Measurements from ENCODE around the gene VPS13C.

The VPS13C gene, protein sequence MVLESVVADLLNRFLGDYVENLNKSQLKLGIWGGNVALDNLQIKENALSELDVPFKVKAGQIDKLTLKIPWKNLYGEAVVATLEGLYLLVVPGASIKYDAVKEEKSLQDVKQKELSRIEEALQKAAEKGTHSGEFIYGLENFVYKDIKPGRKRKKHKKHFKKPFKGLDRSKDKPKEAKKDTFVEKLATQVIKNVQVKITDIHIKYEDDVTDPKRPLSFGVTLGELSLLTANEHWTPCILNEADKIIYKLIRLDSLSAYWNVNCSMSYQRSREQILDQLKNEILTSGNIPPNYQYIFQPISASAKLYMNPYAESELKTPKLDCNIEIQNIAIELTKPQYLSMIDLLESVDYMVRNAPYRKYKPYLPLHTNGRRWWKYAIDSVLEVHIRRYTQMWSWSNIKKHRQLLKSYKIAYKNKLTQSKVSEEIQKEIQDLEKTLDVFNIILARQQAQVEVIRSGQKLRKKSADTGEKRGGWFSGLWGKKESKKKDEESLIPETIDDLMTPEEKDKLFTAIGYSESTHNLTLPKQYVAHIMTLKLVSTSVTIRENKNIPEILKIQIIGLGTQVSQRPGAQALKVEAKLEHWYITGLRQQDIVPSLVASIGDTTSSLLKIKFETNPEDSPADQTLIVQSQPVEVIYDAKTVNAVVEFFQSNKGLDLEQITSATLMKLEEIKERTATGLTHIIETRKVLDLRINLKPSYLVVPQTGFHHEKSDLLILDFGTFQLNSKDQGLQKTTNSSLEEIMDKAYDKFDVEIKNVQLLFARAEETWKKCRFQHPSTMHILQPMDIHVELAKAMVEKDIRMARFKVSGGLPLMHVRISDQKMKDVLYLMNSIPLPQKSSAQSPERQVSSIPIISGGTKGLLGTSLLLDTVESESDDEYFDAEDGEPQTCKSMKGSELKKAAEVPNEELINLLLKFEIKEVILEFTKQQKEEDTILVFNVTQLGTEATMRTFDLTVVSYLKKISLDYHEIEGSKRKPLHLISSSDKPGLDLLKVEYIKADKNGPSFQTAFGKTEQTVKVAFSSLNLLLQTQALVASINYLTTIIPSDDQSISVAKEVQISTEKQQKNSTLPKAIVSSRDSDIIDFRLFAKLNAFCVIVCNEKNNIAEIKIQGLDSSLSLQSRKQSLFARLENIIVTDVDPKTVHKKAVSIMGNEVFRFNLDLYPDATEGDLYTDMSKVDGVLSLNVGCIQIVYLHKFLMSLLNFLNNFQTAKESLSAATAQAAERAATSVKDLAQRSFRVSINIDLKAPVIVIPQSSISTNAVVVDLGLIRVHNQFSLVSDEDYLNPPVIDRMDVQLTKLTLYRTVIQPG (N-terminal part only)

DNA sequence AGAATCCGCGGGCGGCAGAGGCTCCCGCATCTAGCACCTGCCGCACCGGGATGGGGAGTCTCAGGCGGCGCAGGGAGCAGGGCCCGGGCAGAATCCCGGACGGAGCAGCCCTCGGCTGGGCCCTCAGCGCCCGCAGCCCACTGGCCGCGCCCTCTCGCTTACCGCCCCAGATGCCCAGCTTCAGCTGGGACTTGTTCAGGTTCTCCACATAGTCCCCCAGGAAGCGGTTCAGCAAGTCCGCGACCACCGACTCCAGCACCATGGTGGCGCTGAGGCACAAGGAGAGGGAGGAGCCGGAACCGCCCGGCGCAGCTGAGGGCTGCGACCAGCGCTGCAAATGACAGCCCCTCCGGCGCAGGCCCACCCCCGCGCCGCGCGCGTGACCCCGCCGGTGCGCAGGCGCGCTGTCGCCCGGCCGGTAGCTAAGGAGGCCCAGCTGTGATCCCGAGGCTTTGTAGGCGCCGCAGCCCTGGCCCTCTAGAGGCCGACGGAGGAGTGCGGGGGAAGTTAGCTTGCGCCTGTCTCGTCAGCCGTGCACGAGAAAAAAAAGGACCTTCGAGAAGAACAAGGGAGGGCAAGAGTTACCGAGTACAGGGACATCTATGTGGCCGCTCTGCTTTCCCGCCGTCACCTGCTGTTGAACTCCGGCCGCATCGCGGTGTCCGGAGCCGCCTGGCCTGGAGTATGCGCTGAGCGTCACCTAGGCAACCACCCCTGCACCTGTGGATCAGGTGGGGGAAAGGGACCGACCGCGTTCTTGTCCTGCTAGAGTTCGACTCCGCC, at the start of gene VPS13C:
Gene VPS13C (minus strand): TSS at position 335 of the 783 bp plus-strand sequence. CDS start 73 bp downstream, at position 262.
- DNase-seq: peak; percentile 95

DNA sequence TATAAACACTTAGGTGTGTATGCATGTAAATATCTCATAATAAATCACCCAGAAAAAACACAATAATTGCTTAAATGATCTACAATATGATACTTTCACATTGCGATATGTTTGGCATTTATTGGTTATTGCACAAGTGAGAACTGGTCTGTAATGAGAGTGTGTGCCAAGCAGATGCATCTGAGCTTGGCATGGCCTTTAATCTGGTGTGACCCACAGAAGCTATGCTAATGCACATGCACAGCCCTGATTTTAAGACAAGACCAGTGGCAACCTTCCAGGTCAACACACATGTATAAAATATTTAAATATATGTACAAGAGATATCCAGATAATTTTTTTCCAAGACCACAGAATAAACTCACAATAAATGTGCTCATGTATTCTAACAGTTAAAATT, 49.2 kb upstream of the VPS13C start:
- no peak for DNase-seq

DNA sequence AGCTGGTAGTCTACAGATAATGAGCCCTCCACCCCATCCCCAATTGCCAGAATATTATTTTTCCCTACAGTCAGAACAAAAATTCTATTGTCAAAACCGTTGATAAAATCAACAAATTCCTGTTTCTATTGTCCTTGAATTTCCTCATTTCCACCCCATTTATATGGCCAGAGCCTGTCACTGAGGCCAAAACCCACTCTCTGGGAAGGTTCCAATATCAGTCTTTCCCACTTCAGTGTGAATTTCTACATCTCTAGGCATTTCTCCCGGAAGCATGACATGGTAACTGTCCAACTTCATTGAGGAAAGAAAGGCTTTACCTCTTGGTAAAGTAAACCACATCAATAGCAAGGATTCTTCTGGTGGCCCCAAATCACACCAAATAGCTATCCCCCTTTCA, 48.2 kb upstream of the VPS13C start:
- DNase-seq: no peak

DNA sequence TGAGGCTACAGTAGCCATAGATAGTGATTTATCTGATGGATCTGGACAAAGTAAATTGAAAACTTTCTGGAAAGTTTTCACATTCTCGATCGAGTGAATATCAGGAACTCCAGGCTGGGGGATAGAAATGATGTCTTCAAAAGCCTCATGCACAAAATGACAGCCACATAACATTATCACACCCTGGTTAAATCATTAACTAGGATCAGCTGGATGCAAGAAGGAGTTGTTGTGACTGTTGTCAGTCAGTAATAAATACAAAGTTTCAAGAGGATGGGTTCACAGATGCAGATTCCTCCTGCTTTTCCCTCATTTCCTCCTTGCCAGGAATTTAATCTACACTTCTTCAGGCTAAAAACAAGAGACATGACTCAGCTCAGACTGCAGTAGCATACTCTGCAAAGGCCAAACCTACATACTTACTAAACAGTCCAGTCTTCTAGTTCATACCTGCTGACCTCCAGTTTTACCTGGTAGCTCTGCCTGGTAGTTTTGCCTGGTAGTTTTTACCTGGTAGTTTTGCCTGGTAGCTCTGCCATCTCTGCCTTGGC, 47.4 kb upstream of the VPS13C start:
- DNase-seq: no peak

DNA sequence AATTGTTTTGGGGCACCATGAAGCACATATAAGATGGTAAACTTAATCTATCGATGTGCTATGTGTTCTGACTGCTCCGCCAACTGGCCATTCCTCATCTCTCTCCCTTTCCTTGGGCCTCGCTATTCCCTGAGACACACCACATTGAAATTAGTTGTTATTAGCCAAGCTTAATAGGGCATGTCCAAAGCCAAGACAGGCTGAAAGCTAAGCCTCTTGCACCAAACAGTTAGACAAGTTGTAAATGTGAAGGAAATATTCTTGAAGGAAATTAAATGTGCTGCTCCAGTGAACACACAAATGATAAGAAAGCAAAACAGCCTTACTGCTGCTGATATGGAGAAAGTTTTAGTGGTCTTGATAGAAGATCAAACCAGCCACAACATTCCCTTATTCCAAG, 45.8 kb upstream of the VPS13C start:
- no peak for DNase-seq

DNA sequence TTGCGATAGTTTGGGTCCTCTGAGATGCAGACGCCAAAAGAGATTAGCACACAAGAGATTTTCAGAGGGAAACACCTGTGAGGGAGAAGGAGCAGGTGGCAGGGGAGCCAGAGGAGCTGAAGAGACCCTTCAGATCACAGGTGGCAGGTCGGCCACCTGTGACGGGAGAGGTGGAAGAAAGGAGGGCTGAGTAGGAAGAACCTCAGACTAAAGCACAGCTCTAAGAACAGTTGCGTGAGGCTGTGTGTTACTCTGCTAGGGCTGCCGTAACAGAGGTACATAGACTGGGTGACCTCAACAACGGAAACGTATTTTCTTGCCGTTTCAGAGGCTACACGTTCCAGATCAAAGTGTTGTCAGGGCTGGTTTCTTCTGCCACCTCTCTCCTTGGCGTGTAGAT, 45.0 kb upstream of the VPS13C start:
- DNase-seq: no peak

DNA sequence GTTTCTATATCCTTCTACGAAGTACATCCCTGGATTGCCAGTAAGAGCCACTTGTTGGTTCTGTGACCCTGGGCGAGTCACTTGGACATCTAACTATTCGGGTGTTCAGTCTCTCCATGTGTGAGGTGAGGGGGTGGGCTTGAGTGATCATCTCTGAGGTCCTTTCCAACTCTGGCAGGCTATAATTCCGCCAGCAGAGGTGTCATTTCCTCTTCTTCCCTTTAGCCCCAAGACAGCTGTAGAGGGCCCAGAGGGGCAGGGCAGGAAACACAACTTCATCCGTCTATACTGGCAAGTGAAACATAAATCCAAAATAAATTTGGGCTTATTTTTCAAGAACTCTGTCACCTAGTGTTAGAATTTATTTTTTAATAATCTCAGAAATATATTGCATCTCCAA, 44.6 kb upstream of the VPS13C start:
- DNase-seq: no peak

DNA sequence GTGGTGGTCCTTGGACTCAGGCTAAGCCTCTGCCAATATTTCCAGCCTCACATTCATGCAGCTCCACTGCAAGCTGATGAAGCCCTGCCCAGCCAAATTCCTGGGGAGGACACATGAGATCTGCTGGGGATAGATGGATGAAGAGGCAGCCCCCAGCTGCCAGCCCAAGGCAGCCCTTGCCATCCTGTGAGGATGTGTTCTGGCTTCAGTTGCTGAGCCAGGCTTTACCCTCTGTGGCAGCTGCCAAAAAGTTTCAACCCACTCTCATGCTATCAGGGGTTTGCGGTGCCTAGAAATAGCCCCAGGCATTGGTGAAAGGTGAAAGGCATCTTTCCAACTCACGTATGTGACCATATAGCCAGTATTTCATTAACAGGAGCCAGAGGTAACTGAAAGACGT, 44.2 kb upstream of the VPS13C start:
- no peak for DNase-seq

DNA sequence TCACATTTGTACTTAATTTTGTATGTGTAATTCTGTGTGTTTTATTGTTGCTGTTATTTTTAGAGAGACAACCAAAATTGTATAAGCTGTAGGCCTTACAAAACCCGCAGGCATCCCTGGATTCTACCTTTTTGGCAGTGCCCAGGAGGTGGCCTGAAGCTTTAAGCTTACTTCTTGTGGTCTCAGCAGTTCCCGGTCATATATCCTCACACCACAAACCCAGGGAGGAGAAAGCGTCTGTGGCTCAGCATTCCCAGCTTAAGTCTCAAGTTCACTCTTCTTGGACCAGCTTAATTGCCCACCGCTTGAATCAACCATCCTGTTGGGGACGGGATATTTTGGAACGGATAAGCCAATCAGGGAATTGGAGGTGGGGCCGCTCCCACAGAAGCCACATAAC, 43.2 kb upstream of the VPS13C start:
- no peak for DNase-seq

DNA sequence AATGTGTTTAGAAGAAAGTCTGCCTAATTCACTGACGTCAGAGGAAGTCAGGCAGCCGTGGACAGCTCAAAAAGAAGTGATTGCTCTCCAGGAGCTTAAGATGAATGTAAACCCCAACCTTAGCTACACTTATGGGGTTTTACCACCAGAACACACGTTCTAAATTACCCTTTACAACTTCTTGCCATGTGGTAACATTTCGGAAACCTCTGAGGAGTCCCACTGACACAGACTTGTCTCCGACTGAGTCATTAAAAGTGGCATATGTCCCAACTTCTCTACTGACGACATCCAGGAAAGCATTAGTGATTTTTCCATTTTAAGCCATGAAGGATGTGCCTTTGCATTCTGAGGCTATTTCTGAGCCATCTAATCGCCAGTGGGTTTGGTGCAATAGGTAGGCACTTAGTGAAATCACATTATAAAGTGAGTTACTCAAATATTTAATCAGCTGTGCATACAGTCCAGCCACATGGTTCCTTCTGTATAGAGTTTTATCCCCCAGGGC, 38.9 kb upstream of the VPS13C start:
- no peak for DNase-seq

DNA sequence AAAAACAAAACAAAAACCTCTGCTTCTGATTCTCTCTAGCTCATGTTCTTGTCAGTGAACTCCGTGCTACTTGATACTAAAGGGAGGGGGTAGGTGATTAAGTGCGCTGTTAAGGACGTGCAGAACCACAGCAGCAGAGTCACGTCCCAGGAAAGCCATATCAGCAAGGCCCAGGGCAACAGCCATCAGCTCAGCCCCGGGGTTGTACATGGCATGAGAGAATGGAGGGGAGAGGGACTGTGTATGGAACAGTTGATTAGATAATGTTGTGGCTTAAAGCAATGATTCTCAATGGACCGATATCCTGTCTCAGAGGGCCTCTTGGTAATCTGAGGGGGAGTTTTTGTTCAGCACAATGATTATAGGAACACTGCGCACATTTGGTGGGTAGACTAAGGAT, 34.1 kb upstream of the VPS13C start:
- no peak for DNase-seq

DNA sequence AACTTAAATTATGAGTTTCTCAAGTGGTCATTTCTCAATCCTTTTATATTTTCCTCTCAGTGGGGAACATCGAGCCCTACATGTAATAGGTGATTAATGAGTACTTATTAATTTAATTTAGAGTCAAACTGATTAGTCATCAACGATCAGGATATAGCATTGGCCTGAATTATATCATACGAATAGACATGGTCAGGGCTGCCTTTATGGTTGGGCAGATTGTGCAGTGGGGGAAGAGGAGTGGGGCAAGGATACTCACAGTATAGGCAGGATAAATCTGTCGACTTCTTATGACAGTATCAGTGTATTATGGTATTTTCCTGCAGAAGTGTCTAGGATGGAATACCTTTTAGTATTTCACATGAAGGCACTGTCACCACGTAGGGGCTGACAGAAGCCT, 33.6 kb upstream of the VPS13C start:
- no peak for DNase-seq

DNA sequence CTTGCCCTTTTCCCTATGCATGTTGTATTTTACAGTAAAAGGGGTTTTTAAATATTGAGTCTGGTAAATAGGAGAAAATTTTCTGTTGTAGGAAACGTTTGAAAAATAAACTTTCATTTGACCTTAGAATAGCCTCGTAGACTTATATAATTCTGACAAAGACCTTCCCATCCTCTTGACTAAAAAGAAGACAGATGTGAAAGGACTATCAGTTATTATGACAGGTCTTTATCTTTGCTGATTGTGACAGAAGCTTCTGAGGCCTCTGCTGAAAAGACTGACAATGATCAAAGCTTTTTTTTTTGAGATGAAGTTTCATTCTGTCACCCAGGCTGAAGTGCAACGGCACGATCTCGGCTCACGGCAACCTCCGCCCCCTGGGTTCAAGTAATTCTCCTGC, 30.7 kb upstream of the VPS13C start:
- DNase-seq: no peak

DNA sequence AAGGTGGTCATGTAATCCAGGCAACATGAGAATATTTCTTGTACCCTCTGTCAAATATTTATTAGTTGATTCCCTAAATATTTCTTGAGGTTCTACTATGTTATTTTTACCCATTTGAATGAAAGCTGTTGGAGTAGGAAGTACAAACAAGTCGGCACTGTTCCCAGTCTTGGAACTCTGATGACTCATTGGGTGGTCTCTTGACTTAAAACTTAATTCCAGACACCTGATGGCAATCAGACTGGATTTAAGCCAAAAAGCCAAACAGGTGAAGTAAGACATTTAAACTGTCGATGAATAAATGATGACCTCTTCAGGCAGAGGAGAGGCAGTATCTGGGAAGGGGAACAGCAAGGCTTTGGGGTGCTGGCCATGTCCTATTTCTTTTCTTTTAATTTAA, 29.4 kb upstream of the VPS13C start:
- no peak for DNase-seq

DNA sequence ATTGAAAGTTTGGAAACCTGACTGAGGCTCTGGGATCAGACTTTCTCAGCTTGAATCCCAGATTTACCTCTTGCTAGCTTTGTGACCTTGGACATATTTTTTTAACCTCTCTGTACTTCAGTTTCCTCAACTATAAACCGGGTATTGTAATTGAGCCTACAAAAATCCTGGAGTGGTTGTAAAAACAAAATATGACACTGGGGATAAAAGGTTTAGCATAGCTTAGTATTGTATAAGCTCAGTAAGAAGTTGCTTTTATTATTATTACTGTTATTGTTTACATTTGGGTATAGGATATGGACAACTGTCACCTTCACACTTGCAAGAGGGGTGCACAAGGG, 28.1 kb upstream of the VPS13C start:
- DNase-seq: no peak

DNA sequence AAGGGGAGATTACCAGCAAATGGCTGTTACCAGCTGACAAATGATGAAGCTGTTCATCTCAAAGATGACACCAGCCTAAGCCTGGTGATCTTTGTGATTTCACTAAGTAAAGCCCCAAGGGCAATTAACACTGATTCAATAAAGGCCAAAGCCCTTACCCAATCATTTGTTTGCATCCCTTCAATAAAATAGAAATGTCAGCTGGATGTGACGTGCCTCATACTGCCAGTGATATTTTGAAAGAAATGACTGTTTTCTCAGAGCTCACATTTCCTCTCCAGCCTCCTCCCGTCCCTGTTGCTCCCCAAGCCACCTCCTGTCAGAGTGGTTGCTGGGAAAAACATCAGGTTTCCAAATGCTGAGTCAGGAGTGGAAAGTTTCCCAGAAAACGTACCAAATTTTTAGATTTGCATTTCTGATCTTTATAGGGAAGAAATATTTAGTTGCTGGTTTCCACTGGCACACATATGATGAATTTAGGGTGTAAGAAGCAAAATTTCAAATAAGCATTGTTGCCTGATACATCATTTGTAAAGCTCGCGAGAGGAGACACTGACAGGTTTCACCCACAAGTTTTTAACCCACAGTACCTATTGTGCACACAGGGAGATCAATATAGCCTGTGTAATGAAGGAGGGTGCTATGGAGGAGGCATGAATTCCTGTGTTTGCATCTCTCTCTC, 27.6 kb upstream of the VPS13C start:
- DNase-seq: no peak

DNA sequence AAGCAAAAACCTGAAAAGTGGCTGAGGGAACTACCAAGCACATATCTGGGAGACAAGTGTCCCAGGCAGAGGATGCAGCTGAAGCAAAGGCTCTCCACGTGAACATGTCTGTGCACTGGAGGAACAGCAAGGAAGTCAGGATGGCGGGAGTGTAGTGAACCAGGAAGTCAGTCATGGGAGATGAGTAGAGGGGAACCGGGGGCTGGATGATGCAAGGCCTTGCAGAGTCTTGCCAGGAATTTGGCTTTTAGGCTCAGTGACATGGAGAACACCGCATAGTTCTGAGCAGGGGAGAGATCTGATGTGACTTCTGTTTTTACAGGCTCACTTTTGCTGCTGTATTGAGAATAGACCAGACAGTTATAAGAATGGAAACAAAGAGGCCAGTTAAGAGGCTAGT, 25.5 kb upstream of the VPS13C start:
- DNase-seq: no peak

DNA sequence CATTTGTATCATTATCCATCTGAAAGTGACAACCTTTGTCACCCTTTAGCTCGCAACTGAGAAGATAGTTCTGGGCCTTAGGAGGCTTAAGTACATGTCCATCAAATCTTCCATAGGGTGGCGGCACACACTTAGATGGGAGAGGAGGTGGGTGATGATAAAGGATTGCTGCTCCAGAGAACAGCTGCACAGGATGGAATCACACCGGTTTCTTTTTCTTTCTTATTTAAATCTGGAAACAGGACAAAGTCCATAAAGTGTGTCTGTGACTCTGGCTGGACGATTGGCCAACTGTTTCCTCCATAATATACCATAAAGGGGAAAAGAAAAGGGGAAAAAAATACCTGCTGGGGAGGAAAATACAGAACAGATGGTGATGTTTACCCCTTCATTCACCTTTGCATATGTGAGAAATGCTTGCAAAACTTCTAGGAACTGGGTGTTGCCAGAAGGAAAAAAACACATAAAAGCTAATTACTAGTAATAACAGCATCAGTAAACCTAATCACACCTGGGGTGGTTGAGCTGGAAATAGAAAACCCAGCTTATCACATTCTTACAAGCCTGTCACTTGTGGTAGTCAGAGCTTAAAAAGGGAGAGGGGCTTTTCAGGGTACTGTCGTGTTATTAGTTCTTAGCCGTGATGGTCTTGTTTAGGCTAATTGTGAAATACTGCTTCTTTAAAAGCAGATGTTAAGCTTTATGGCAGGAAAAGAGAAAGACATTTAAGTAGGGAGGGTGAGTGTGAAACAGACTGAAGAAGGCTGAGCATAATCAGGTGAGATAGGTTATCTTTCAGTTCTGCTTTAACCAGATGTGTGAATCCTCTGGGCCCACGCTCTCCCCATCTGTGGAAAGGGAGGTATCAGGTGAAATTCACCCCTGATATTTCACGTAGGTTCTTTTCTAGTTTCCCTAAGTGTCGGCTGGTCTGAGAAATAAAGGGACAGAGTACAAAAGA, 23.2 kb upstream of the VPS13C start:
- DNase-seq: no peak

DNA sequence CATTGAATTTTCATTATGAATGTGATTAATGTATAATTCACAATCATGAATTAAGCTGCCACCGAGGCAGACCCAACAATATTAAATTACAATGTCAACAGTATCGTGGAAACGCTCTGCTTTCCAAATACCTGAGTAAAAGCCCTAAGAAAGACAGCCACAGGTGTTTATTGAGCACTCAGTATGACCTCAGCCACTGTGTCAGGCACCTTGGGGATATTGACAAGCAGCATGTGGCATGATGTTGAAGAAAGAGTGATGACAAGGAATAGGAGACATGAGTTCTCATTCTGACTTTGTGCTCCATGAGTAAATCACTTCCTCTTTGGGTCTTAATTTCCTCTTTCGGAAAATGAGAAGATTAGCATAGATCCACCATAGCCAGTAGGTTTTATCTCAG, 19.3 kb upstream of the VPS13C start:
- no peak for DNase-seq

DNA sequence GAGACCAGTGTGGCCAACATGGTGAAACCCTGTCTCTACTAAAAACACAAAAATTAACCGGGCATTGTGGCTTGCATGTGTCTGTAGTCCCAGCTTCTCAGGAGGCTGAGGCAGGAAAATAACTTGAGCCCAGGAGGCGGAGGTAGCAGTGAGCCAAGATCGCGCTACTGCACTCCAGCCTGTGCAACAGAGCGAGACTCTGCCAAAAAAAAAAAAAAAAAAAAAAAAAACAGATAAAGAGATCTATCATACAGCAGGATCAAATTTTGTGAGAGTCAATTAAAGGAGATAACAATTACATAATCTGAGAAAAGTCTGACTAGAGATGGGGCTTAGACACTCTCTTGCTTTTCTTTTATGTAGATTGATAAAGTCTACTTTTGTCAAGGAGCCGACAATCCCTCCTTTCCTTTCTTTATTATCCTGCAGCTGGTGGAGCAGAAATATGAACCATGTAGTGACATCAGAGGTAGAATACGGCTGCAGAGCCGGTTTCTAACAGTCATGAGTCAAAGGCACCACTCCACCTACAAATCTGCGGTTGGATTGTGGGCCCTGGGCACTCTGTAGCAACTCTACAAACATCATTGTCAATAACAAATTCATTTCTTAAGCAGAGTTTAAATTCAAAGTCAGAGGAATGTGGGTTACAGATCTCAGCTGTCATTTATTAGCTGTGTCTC, 15.5 kb upstream of the VPS13C start:
- no peak for DNase-seq
